GM18519 (cell line): ENCODE measurements around the gene PROM2.

Experiments used
- ATAC-seq: cut with Tn5 transposase; IDR thresholded peaks from one replicate; pipeline ENCODE4 v1.9.1; 2021; ENCODE audit warnings: mild to moderate bottlenecking, moderate library complexity; ENCODE audit not compliant: unreplicated experiment, low FRiP score

PROM2 gene

DNA sequence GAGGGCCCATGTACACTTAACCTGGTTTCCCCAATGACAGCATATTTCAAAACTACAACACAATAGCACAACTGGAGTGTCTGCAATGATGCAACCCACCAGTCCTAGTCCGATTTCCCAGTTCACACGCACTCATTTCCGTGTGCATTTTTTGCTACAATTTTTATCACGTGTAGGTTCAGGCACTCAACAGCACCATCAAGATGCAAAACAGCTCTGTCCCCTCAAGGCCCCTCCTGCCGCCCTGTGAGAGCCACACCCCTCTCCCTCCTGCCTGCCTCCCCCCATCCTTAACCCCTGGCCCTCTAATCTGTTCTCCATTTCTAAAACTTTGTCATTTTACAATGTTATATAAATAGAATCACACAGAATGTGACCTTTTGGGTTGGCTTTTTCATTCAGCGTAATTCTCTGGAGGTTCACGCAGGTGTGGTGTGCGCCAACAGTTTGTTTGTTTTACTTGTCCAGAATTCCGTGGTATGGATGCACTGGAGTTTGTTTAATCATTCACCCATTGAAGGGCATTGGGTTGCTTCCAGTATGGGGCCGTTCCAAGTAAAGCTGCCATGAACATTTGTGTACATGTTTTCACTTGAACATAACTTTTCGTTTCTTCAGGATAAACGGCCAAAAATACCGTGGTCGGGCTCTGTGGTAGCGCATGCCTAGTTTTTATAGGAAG, 31.3 kb downstream of the PROM2 start:
- ATAC-seq, result no peak

DNA sequence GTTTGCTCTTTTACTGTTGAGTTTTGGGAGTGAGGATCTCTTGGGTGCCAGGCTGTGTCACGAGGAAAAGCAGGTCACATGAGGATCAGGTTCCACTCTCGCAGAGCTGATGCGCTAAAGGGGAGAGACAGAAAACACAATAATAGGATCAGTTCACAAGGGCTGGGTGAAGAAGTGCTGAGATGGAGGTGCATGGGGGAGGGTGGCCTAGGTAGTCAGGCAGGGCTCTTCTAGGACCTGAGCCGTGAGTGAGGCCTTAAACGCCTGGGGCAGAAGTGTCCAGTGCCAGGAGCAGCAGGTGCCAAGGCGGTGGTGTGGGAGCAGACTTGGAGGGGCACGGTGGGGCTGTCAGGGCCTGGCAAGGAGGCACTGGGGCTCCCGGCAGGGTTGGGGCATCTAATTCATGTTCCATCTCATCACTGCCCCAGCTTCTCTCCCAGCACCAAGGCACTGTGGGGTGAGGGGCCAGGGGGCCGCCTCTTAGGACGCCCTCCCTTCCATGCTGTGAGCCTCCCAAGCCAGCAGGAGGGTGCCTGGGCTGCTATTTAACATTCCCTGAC, 32.2 kb downstream of the PROM2 start:
- ATAC-seq, result no peak

DNA sequence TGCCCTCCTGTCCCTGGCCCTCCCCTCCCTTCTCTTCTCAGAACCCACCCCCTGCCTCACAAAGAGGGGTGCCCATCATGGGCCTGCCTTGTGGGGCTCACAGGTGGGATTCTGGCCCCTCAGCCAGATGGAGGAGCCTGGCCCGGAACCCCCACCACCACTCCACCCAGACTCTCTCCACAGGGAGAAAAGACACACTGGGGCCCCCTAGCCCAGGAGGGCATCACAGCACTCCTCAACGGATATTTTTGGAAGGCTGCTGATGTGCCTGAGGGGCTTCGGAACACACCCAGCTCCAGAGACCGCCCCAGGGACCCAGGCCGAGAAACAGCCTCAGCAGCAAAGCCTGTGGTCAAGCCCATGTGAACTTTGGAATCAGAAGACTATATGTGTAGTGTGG, 32.8 kb downstream of the PROM2 start:
- ATAC-seq, result no peak

- no peak for ATAC-seq
These were observed 33.6 kb downstream of the PROM2 start for GRCh38 chr2:95307878-95308277.

GRCh38 chr2:95308426-95308990, 34.3 kb downstream of the PROM2 start:
- ATAC-seq, result no peak

GRCh38 chr2:95309599-95309998, 35.4 kb downstream of the PROM2 start:
- no peak for ATAC-seq

- ATAC-seq, result no peak
These were observed 36.0 kb downstream of the PROM2 start for GRCh38 chr2:95310216-95310615.

DNA sequence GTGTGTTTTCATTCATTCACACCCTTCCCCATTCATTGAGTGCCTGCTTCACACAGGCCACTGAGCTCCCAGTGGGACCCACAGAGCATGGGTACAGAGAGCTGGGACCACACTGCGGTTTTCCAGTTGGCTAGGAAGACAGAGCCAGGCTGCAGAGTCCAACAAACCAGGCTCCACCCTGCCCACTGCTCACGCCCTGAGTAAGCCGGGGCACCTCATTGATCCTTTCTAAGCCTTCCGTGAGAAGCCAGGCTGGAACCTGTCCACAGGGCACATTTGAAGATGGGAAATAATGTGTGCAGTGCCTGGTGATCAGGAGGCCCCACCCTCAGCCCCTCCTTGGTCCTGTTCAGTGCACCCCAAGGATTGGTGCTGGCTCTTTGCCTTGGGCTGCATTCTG, 36.4 kb downstream of the PROM2 start:
- ATAC-seq, result no peak

DNA sequence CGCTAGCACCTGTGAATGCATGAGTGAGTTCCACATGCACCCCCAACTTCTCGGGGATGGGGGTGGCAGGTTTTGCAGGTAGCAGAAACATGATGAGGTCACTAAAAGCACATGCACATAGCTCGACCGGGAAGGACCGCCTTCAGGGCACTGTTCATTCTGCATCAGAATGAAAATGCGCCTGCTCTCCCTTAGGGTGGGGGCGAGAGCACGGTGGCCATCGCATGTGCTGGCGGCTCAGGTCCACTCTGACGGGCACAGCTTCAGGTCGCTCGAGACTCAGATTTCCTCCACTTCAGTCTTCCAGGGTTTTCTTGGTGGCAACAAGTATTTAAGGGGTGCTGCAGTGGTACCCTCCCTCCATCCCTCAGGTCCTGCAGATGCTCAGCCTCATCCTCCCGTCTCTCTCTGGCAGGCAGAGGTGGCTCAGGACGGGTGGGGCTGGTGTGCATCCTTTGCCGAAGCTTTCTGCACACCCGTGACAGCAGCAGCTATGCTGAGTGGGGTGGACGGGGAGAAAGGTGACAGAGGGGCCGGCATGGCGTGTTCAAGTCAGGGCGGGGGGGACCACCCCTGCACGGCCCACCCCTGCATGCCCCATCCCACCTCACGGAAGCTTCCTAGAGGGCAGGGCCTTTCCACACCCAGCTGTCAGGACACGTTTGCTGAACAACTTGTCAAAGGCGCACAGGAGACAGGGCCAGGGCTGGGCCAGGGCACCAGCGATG, 37.7 kb downstream of the PROM2 start:
- no peak for ATAC-seq

GRCh38 chr2:95312543-95313201, 38.4 kb downstream of the PROM2 start:
- no peak for ATAC-seq

DNA sequence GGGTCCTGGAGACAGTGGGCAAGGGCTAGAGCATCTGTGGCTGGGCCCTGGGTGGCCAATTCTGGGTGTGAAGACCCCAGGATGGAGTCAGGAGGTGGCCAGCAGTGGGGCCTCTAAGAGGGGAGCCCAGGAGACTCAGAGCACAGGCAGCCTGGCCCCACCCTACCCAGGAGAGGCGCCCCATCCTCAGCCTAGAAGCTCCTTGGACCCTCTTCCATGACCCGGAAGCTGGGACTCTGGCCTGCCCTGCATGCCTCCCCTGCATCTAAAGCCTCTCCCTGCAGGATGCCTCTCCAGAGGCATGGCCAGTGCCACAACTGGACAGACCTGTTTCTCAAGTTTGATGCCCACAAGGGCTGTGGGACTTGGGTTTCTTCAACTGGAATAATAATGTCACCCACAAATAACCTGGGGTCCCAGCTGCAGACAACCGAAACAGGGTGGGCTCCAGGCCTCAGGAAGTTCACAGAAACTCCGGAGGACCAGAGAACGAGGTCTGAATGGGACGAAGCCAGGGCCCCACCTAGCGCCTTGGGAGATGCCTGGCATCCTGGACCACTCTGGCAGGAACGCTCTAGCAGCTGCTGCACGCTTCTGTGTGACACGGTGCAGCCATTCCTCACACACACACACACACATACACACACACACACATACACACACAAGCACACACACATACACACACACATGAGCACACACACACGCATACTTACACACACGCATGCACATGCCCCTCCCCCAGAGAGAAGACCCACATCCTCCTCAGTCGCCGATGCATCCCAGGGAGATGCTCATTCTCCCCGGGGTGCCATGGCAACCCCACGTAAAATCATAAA, 39.3 kb downstream of the PROM2 start:
- ATAC-seq, result no peak

DNA sequence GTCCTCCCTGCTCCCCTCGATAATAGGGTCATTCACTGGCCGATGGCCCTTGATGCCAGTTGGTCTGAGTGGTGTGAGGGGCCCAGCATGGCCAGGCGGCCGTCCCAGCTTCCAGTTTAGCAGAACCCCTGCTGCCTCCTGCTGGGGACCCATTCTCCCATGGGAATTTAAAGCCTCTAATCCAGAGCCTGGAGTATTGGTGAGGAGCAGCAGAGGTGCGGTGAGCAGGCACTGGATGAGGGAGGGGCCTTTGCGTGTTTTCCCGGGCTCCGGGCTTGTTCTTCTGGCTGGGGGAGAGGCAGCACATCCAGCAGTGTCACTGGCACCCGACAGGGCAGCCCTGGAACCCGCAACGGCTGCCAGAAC, 40.3 kb downstream of the PROM2 start:
- no peak for ATAC-seq

DNA sequence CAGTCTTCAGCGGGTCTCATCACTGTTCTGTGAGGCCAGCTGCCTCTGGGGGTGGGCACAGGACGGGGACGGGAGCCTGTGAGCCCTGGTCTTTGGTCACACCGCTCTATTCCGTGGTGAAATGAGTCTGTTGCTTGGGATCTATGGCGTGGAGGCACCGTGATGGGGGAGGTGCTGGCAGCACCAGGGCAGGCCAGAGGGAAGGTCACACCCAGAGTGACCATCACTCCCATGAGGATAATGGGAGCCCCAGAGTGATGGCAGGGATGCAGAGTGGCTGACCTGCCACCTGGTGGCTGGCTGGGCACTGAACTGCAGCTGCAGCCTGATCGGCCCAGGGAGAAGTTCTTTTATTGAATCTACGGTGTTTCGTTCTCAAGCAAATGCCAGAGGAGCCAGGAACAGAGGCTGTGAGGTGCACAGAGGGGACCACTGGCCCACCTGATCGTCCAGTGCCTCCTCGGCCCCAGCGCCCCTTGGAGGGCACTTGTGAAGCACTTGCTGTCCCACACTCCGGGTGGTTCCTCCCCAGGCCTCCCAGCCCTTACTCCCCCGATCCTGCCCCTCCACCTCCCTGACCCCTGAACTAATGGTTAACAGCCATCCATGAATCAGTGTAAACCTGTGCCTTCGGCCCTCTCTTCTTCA, 40.8 kb downstream of the PROM2 start:
- ATAC-seq, result no peak

GRCh38 chr2:95315801-95316411, 41.7 kb downstream of the PROM2 start:
- no peak for ATAC-seq

- no peak for ATAC-seq
These were observed 42.3 kb downstream of the PROM2 start for GRCh38 chr2:95316466-95317122.

- no peak for ATAC-seq
These were observed 42.9 kb downstream of the PROM2 start for GRCh38 chr2:95317123-95317500.

GRCh38 chr2:95317665-95318425, 43.6 kb downstream of the PROM2 start:
- no peak for ATAC-seq
